GM10847 (cell line): ENCODE measurements around the gene MAS1L.

ENCODE experiments used
- POLR2A ChIP-seq: IDR thresholded peaks from 2 replicates; pipeline ENCODE4 v1.6.1; 2011; ENCODE audit not compliant: insufficient read length; ENCODE audit errors: extremely low read depth

MAS1L gene

DNA sequence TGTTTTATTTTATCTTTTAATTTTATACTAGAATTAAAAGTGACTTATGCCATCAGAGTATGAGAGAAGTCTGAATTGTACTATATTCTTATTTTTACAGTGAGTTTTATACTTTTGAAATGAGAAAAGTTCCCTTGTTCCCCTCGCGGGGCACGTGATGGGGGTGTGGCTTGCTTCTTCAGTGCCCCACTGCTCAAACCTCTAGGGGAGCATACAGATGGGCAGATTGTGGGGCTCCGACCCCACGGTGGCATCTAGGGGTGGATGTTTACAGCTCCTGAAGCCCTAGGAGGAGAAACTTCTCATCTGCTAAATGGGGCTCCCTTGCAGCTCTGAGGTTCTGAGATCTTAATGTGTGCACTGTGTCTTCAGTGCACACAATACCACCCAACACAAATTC lies 11.9 kb upstream of the MAS1L start:
- TF ChIP-seq POLR2A = no peak

GRCh38 chr6:29496961-29497360 lies 9.2 kb upstream of the MAS1L start:
- no peak for TF ChIP-seq POLR2A

- TF ChIP-seq POLR2A = no peak
Measured at GRCh38 chr6:29495571-29495970, 7.8 kb upstream of the MAS1L start.

DNA sequence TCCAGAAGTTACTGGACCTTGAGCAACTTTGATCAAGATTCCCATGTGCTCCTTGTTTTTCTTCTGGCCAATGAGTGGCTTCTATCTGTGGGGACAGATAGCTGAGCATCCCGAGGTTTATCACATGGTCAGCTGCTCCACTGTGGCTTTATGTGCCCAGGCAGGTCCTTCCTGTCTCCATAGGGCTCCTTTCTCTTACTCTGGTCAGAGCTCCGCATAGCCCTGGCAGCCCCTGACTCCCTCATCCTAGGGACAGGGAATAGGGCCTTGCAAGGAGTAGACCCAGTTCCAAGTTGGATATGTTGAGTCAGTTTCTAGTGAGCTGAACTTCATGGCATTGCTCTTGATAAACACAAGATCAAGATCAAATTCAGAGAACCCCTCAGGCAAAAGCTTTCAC lies 6.4 kb upstream of the MAS1L start:
- no peak for TF ChIP-seq POLR2A

DNA sequence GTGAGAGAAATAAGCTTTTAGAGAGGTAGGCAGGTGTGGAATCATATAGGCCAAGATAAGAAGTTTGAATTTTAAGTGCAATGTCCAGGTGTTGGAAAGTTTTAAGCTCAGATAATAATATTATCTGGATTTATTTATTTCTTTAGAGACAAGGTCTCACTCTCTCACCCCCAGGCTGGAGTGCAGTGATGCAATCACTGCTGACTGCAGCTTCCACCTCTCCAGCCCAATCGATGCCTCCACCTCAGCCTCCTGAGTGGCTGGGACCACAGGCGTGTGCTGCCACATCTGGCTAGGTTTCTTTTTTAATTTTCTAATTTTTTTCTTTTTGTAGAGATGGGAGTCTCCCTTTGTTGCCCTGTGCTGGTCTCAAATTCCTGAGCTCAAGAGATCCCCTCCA lies 5.5 kb upstream of the MAS1L start:
- no peak for TF ChIP-seq POLR2A

DNA sequence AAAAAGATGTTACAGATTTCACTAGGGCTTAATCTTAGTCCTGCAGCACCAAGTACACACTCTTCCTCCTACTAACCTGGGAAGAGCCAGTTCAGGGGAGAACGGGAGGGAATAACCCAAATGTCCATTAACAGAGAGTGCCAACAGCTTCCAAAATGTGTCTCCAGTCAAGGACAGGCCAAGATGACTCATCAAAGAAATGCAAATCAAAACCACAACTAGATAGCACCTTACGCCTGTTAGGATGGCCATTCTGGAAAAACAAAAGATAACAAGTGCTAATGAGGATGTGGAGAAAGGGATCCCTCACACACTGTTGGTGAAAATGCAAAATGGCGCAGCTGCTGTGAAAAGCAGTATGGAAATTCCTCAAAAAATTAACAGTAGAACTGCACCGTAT lies 3.8 kb upstream of the MAS1L start:
- TF ChIP-seq POLR2A = no peak

GRCh38 chr6:29490552-29490951 lies 2.8 kb upstream of the MAS1L start:
- TF ChIP-seq POLR2A = no peak

DNA sequence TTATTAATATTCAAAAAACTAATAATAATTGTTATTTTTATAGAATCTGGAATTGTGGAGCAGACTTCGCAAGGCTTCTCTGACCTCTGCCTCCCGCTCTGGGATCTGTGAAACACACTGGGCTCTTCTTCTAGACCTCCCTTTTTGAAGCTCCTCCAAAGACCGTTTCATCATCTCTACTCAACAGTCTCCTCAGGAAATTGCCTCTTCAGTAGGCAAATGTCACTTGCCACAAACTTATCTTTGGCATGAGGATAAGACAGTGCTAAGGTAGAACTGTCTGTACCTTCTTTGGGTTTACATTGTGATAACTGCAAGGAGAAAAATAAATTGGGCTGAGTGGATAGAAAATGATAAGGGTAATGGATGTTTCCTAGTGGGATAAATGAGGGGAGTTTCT lies 2.3 kb upstream of the MAS1L start:
- TF ChIP-seq POLR2A = no peak

DNA sequence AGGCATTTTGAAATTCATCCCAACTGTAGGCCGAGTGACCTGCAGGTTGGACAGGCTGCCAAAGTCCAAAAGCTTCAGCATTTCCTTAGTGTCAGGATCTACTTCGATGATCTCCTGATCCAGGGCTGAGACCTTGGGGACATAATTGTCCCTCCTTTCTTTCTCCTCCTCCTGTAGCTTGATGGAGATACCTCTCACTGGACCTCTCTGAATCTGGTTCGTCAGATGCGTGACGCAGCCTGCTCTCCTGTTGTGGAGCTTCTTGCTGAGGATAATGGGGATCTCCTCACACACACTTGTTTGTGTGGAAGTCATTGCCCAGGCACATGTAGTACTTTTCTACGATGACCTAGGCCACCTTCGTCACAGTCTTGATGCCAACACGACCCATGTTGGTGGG lies 1.5 kb upstream of the MAS1L start:
- TF ChIP-seq POLR2A = no peak

GRCh38 chr6:29488874-29489273 lies 1.1 kb upstream of the MAS1L start:
- TF ChIP-seq POLR2A = no peak

DNA sequence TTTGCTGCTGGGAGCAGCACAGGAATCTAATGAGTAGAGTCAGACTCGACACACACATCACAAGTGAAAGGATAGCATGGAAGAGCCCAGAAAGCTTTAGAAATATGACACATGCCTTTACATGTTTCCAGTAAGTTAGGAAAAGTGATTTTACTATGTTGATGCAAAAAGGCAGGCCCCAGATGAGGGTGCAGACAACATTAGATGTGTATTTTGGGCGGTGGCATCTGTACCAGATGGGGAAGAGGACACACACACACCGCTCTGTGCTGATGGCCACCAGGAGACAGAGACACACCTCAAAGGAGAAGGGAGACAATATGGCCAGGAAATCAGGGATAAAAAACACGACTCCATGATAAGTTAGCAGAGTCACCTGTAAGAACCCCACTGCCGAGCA lies 625 bp downstream of the MAS1L start:
- no peak for TF ChIP-seq POLR2A

GRCh38 chr6:29486577-29486976 lies 1.2 kb downstream of the MAS1L start:
- TF ChIP-seq POLR2A = no peak

DNA sequence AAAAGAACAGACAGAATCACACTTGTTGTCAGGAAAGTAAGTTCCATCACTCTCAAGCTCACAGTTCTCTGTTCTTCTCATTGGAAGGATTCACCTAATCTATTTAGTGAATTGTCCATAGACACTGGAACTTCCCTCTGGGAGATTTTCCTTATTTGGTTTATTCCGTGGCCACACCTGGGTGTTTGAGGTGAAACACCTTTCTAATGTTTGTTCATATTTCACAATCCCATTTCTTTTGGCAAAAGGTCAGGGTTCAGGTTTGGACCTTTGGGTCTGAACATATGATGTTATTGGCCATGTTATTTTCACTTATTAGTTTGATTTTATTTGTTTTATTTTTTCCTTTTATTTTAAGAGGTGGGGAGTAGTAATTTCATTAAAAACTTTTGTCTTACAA lies 4.0 kb downstream of the MAS1L start:
- TF ChIP-seq POLR2A = no peak

- TF ChIP-seq POLR2A = no peak
Measured at GRCh38 chr6:29483186-29483585, 4.6 kb downstream of the MAS1L start.

DNA sequence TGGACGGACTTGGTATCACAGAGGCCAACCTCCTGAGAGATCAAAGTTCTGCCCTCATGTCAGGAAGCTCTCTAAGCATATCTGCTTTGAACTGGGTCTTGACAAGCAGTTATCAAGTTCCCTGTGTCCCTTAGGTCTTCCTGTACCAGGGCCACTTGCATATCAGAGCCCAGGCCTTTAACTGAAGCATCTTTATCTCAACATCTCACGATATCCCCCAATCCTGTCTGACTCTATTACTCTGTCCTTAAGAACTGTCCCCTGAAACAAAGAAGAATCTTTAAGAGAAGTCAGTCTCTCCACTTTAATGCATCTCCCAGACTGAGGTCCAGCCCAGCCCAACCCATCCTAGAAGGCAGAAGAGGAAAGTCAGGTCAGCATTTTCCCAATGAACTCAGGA lies 8.2 kb downstream of the MAS1L start:
- no peak for TF ChIP-seq POLR2A

DNA sequence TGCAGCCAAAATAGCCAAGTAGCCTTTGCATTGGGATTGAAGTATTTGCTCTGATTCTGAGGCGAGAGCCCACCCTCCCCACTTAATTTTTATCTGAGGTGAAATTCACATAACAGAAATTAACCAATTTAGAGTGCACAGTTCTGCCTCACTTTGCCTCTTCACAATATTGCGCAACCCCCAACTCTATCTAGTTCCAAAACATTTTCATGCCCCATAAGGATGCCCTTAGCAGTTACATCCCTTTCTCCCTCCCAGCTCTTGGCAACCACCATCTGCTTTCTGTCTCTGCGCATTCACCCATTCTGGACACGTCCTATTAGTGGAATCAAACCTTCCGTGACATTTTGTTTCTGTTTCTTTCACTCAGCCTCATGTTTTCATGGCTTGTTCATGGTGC lies 9.0 kb downstream of the MAS1L start:
- no peak for TF ChIP-seq POLR2A

DNA sequence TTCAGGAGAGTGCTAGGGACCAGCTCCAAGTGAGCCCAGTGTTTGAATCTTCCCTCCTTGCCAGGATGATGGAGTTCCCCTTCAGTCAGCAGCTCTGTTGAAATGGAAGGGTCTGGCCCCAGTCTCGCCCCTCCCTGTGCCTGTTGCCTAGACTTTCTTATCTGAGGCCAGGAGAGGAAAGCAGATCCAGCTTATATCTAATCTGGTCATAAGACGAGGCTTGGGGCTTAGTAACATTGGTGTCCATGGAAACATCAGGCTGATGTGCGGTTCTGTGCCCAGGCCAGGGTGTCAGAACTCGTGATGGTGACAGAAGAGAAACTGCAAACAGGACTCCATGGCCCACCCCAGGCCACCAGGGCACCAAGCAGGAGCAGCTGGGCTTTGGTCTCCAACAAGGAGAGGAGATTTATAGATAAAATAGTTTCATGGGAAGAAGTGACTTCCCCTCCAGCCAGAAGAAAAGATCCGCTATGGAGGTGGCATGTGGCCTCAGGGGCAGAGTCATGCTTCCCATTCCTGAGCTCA lies 9.8 kb downstream of the MAS1L start:
- TF ChIP-seq POLR2A = no peak

- TF ChIP-seq POLR2A = no peak
Measured at GRCh38 chr6:29474996-29475395, 12.8 kb downstream of the MAS1L start.
